Measurements from ENCODE around the gene PAH.

PAH gene

DNA sequence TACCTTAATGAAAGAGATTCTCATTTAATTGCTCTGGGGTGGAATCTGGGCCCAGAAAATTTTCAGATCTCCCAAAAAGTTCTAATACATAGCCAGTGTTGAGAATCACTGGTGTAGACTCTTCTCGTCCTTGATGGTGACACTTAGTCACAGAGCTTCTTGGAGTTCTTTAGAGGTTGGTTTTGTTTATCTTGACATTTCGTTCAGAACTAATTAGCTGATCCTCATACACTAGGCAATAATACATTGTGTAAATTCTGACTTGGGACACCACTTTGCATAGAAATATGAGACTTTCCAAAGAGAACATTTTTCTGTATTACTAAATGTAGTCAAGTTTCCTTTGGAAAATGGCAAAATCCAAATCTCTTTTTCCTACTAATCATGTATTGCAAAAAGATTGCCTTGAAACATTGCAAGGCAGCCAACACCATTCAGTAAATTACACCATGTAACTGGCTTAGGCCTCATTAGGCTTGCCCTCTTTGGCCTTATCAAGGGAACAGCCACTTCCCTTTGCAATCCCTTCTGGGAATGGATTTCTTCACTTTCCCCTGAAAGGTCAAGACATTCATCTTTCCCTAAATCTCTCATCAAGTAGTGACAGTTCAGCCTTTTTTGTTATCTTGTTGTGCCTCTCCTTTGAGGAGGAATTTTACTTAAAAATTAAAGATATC, 102.2 kb downstream of the PAH start:
- DNase-seq = no peak

GRCh38 chr12:102812344-102812743, 104.7 kb downstream of the PAH start:
- DNase-seq = no peak

GRCh38 chr12:102811110-102811737, 105.8 kb downstream of the PAH start:
- DNase-seq = peak; percentile 2

DNA sequence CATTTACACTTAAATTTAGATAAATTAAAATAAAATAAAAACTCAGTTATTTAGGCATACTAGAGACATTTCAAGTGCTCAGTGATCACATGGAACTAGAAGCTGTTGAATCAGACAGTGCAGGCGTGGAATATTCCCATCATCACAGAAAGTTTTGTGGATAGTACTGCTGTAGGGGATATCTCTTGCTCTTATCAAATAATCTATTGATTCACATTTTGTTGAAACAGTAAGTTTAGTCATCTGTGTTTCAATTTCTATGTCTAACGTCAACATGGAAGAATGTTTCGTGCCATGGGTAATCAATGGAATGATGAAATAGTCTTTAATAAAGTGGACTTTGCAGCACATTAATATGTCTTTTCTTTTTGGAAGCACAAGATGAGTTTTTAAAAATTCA, 108.6 kb downstream of the PAH start:
- DNase-seq = no peak

DNA sequence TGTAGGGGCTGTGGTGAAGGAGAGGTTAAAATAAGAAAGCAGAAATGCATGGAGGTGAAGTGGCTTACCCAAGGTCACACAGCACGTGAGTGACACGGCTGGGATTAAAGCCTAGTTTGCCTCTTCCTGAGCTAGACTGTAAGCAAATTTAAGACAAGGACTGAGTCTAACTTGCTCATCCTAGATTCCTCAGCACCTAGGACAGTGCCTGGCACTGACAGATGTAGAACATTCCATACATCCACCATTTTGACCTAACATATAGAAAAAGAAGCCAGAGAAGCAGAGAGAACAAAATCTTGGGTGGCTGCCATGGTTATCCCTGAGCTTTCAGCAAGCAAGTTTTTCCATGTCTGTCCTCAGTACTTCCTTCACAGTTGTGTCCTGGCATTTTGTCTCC, 110.5 kb downstream of the PAH start:
- DNase-seq = no peak

DNA sequence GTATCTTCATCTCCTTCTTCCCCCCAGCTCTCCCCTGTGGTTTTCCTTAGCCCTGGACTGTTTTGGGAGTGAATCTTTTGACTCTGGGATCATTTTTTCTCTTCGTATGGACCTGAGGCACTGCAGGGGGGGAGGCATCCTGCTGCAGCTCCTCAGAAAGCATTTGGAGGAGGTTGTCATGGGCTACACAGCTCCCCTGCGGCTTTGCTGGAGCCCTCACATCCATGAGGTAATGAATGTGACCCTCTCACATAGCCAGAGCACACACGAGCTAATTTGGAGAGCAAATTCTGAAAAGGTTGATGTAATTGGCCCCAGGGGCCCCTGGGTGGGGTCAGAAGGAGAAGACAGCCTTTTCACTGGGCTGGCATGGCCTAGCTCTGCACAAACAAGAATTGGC, 110.9 kb downstream of the PAH start:
- no peak for DNase-seq

DNA sequence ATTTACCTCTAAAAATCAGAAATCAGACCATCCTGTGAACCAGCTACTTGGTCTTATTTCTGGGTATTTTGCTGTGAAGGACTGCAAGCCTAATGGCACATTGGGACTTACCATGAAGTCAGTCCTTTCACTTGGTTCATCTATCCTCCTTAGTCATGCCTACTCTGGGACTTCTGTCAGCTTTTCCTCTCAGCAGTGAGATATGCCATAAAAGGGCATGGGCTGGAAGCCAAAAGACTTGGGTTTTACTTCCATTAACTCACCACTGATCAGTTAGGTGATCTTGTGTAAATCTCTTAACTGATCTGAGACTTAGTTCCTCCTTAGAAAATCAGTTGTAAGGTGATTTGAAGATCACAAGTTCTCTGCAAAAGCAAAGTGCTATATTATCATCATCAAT, 116.5 kb downstream of the PAH start:
- DNase-seq = no peak

DNA sequence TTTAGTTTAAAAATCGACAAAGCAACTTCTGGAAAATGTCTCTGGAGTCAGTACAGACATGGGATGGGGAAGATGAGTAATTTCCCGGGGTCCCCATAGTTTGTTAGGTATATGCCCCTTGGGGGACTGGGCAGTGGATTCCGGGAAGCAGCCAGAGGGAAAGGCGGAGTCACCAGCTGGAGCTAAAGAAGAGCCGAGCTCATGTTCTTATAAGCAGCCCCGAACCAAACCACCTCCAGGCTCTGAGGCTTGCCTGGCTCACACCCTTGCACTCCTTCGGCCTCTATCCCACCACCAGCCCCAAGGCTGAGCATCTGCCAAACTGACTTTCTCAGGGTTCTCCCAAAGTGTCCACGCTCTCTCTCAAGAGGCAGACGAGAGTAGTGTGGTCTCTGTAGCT, 117.8 kb downstream of the PAH start:
- no peak for DNase-seq

- no peak for DNase-seq
Measured at GRCh38 chr12:102797528-102797927, 119.5 kb downstream of the PAH start.

DNA sequence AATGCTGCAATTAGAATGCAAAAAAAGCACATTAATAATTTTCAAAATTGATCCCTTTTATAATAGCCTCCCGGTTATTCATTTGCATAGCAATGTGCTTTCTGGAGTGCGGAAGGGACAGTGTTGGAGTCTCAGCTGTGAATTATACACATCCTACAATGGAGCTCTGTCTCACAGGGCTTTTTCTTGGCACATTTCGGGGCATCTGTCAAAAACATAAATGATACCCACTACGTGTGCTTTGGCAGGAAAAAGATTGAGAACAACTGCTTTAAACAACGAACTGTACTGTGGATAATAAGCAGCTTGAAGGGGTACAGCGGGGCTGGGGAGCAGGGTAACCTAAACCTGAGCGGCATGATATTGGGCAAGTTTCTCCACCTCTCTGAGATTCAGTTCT, 123.1 kb downstream of the PAH start:
- no peak for DNase-seq
